Progenitor cell of endocrine pancreas (in vitro differentiated cells): ENCODE results near the gene PHYKPL. TPM values are rescaled to one million over a fixed set of nuclear protein-coding genes. Genes with fewer than 3 reads are reported as not detected.

Experiments
- DNase-seq: peaks from one replicate; pipeline ENCODE4 v3.0.0; 2021; ENCODE audit warnings: low spot score; ENCODE audit not compliant: unreplicated experiment
- H3K27ac Mint-ChIP-seq: 2 replicates; pipeline ENCODE4 v1.8.0; 2021; ENCODE audit warnings: mild to moderate bottlenecking, moderate library complexity, mixed read lengths
- H3K27me3 Mint-ChIP-seq: 2 replicates; pipeline ENCODE4 v1.8.0; 2021; ENCODE audit warnings: mixed read lengths
- H3K36me3 Mint-ChIP-seq: 2 replicates; pipeline ENCODE4 v1.8.0; 2022; ENCODE audit warnings: mixed read lengths; ENCODE audit not compliant: insufficient read depth
- H3K4me1 Mint-ChIP-seq: 2 replicates; pipeline ENCODE4 v1.8.0; 2021; ENCODE audit warnings: low read depth, mixed read lengths
- H3K4me3 Mint-ChIP-seq: 2 replicates; pipeline ENCODE4 v1.8.0; 2021; ENCODE audit warnings: low read depth, mild to moderate bottlenecking, moderate library complexity, mixed read lengths
- H3K9me3 Mint-ChIP-seq: 2 replicates; pipeline ENCODE4 v1.8.0; 2021; ENCODE audit warnings: low read depth, mixed read lengths
- CTCF ChIP-seq: fragments of 200-600 bp; sonication (generic); IDR thresholded peaks from one replicate; pipeline ENCODE4 v1.5.0; 2021; ENCODE audit warnings: antibody characterized with exemption, mild to moderate bottlenecking; ENCODE audit not compliant: unreplicated experiment
- long read RNA-seq: library from polyadenylated mRNA; unstranded; transcript quantifications from one replicate; pipeline ENCODE4 v2.0.0, GENCODE V29; 2020
- total RNA-seq: library from RNA; stranded (reverse); gene quantifications from 2 replicates; pipeline ENCODE4 v1.2.1, GENCODE V29; 2021

Gene PHYKPL
- 113 and 123 TPM in 2 replicates for total RNA-seq
- long read RNA-seq, partial matches to known transcripts: 3 of 78 reads
- long read RNA-seq, other reads (novel, unspliced or antisense): 71 of 78 reads

- peak within 1 kb of the TSS; percentile 80 for H3K4me3 Mint-ChIP-seq
- peaks cover 13% of the 10 kb centered on the region for H3K4me1 Mint-ChIP-seq
- DNase-seq: peak; percentile 60
- TF ChIP-seq CTCF: no peak
- no peaks in the 10 kb centered on the region for H3K9me3 Mint-ChIP-seq
- H3K36me3 Mint-ChIP-seq: peaks cover 20% of the 10 kb centered on the region
- no peaks in the 10 kb centered on the region for H3K27me3 Mint-ChIP-seq
- peak within 1 kb of the TSS; percentile 84 for H3K27ac Mint-ChIP-seq
These were observed at the start of gene PHYKPL for GRCh38 chr5:178232124-178232919. PHYKPL (minus strand) TSS chr5:178232802; CDS start chr5:178232550, 252 bp downstream.

GRCh38 chr5:178282391-178282790 lies 49.8 kb upstream of the PHYKPL start:
- no peak overlapping the region for H3K4me3 Mint-ChIP-seq
- peaks cover 6% of the 10 kb centered on the region for H3K9me3 Mint-ChIP-seq
- no peak overlapping the region for H3K27ac Mint-ChIP-seq
- H3K27me3 Mint-ChIP-seq: peaks cover 32% of the 10 kb centered on the region
- H3K4me1 Mint-ChIP-seq: peaks cover 4% of the 10 kb centered on the region
- no peak for TF ChIP-seq CTCF
- no peaks in the 10 kb centered on the region for H3K36me3 Mint-ChIP-seq
- no peak for DNase-seq

GRCh38 chr5:178281331-178281730 lies 48.7 kb upstream of the PHYKPL start:
- no peak for TF ChIP-seq CTCF
- Mint-ChIP-seq H3K27me3 (peaks cover 31% of the 10 kb centered on the region), H3K9me3 (peaks cover 6% of the 10 kb centered on the region), H3K27ac (no peak overlapping the region), H3K36me3 (no peaks in the 10 kb centered on the region), H3K4me1 (peaks cover 4% of the 10 kb centered on the region), H3K4me3 (no peak overlapping the region)
- DNase-seq: no peak

GRCh38 chr5:178280631-178281030 lies 48.0 kb upstream of the PHYKPL start:
- Mint-ChIP-seq H3K4me1 (peaks cover 4% of the 10 kb centered on the region), H3K9me3 (peaks cover 11% of the 10 kb centered on the region), H3K4me3 (no peak overlapping the region), H3K36me3 (no peaks in the 10 kb centered on the region), H3K27ac (no peak overlapping the region), H3K27me3 (peaks cover 31% of the 10 kb centered on the region)
- no peak for TF ChIP-seq CTCF
- DNase-seq: no peak

- TF ChIP-seq CTCF: peak; percentile 99
- Mint-ChIP-seq H3K4me3 (no peak overlapping the region), H3K27ac (no peak overlapping the region), H3K9me3 (peaks cover 12% of the 10 kb centered on the region), H3K36me3 (no peaks in the 10 kb centered on the region), H3K4me1 (peaks cover 4% of the 10 kb centered on the region), H3K27me3 (peaks cover 31% of the 10 kb centered on the region)
- DNase-seq: peak; percentile 86
These were observed 47.3 kb upstream of the PHYKPL start for GRCh38 chr5:178279723-178280438.
